HG02840 (cell line): ENCODE measurements around the gene ZNF580.
A peak's percentile ranks its signal among the peaks of the same experiment; 100 is the strongest.

Source experiments
- ATAC-seq: cut with Tn5 transposase; IDR thresholded peaks from one replicate; pipeline ENCODE4 v1.9.1; 2021; ENCODE audit warnings: mild to moderate bottlenecking, moderate library complexity, moderate number of reproducible peaks; ENCODE audit not compliant: unreplicated experiment, low FRiP score

ZNF580 gene

GRCh38 chr19:55644191-55644833 lies 3.5 kb downstream of the ZNF580 start:
- no peak for ATAC-seq

- ATAC-seq = no peak
These were observed 4.2 kb downstream of the ZNF580 start for GRCh38 chr19:55644842-55645511.

GRCh38 chr19:55645512-55645881 lies 4.7 kb downstream of the ZNF580 start:
- no peak for ATAC-seq

GRCh38 chr19:55646889-55647731 lies 6.3 kb downstream of the ZNF580 start:
- ATAC-seq = no peak

- no peak for ATAC-seq
These were observed 7.2 kb downstream of the ZNF580 start, which contains the start of gene CCDC106 for GRCh38 chr19:55647732-55648584. Gene CCDC106 (plus strand): TSS chr19:55648212. CDS start chr19:55649047, 835 bp downstream.

GRCh38 chr19:55648585-55649267 lies 7.9 kb downstream of the ZNF580 start:
- no peak for ATAC-seq

- ATAC-seq = no peak
These were observed 8.7 kb downstream of the ZNF580 start for GRCh38 chr19:55649268-55650125.

GRCh38 chr19:55650126-55650557 lies 9.3 kb downstream of the ZNF580 start:
- no peak for ATAC-seq

GRCh38 chr19:55650602-55651230 lies 9.9 kb downstream of the ZNF580 start:
- ATAC-seq = no peak

GRCh38 chr19:55651236-55651635 lies 10.4 kb downstream of the ZNF580 start:
- no peak for ATAC-seq

GRCh38 chr19:55652311-55653128 lies 11.7 kb downstream of the ZNF580 start:
- no peak for ATAC-seq

- peak; percentile 40 for ATAC-seq
These were observed 13.0 kb downstream of the ZNF580 start for GRCh38 chr19:55653651-55654322.

- ATAC-seq = peak; percentile 55
These were observed 13.6 kb downstream of the ZNF580 start for GRCh38 chr19:55654323-55654867.

- peak; percentile 38 for ATAC-seq
These were observed 14.3 kb downstream of the ZNF580 start, which contains the start of gene U2AF2 for GRCh38 chr19:55654868-55655647. Gene U2AF2 (plus strand): TSS chr19:55655035. CDS start chr19:55655105, 70 bp downstream.

GRCh38 chr19:55655648-55656040 lies 14.8 kb downstream of the ZNF580 start:
- no peak for ATAC-seq

GRCh38 chr19:55656552-55656951 lies 15.8 kb downstream of the ZNF580 start:
- ATAC-seq = no peak
